IPS-15b (cell line): ENCODE measurements around the gene CHD1L.
"Not testable (repeated sequence)": the region's sequence is repeated elsewhere in the genome, so short reads cannot be mapped to it uniquely, and the experiment has no call there.

Source experiments
- H3K27me3 ChIP-seq: one replicate; pipeline ENCODE4 v1.6.1; 2013; ENCODE audit warnings: low read length; ENCODE audit not compliant: control insufficient read depth, insufficient read depth
- H3K36me3 ChIP-seq: one replicate; pipeline ENCODE4 v1.6.1; 2013; ENCODE audit warnings: low read length; ENCODE audit not compliant: control insufficient read depth, insufficient read depth
- H3K4me1 ChIP-seq: one replicate; pipeline ENCODE4 v1.6.1; 2013; ENCODE audit warnings: mild to moderate bottlenecking, low read length; ENCODE audit not compliant: control insufficient read depth, insufficient read depth
- H3K4me3 ChIP-seq: one replicate; pipeline ENCODE4 v1.5.1; 2013; ENCODE audit warnings: low read depth, low read length
- H3K9ac ChIP-seq: one replicate; pipeline ENCODE4 v1.6.1; 2013; ENCODE audit warnings: low read depth, mild to moderate bottlenecking, low read length
- H3K9me3 ChIP-seq: one replicate; pipeline ENCODE4 v1.6.1; 2013; ENCODE audit warnings: mild to moderate bottlenecking, low read length; ENCODE audit not compliant: control insufficient read depth, insufficient read depth

Gene CHD1L

DNA sequence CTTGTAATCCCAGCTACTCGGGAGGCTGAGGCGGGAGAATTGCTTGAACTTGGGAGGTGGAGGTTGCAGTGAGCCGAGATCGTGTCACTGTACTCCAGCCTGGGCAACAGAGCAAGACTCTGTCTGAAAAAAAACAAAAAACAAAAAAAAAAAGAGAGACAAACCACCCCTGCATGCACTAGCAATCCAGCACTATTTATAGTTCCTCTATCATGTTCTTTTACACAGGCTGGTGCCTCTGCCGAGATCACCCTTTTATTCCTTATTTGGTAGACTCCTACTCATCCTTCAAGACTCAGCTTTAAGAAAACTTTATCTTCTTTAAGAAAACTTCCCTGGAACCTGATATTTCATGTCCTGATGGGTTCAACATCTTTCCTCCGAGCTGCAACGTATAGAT is 28.2 kb upstream of the CHD1L start:
- Histone ChIP-seq H3K9ac (no peak overlapping the region), H3K4me3 (no peak overlapping the region), H3K9me3 (no peaks in the 10 kb centered on the region), H3K36me3 (no peaks in the 10 kb centered on the region), H3K27me3 (no peaks in the 10 kb centered on the region), H3K4me1 (no peaks in the 10 kb centered on the region)

DNA sequence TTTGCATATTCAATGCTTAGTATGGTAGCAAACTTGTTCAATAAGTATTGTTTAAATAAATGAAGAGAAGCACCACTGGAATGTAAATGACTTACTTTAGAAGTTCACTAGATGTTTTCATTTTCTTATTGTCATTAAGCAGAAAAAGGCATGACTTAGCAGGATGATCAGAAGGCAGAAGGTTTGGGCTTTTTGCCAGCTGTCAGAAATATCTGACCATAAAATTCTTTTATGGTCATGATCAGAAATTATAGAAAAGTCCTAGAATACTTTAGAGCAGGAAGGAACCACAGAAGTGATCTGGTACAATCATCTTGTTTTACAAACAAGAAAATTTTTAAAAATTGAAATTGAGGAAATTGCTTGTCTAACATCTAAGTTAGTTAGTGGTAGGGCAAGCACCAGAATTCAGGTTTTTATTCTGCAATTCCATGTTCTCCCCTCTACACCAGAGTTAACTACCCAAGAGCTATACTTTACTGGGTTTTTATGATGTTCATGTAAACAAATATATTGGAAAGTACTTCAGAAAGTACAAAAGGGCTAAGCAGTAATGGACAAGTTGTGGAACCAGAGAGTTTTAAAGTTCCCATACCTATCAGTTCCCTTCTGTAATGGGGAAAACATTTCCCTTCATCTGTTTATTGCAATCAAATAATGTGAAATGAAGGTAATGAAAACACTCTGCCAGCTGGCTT is 27.5 kb upstream of the CHD1L start:
- Histone ChIP-seq H3K36me3 (no peaks in the 10 kb centered on the region), H3K4me1 (no peaks in the 10 kb centered on the region), H3K4me3 (no peak overlapping the region), H3K27me3 (no peaks in the 10 kb centered on the region), H3K9me3 (no peaks in the 10 kb centered on the region), H3K9ac (no peak overlapping the region)

DNA sequence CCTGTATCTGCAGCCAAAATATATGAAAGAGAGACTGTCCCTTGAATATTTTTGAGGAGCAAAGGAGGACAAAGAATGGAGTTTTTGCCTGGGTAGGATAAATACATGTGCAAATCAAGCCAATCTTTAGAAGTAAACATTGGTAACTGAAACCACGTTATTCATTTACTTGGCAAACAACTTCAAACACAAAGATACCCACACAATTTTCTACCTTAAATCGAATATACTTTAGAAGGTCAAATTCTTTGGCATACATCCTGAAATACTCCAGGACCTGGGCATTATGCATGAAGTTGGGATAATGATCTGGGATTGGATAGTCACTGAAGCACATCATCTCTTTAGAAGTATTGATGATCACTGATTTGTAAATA is 27.0 kb upstream of the CHD1L start:
- Histone ChIP-seq H3K36me3 (no peaks in the 10 kb centered on the region), H3K4me3 (no peak overlapping the region), H3K9ac (no peak overlapping the region), H3K4me1 (no peaks in the 10 kb centered on the region), H3K27me3 (no peaks in the 10 kb centered on the region), H3K9me3 (no peaks in the 10 kb centered on the region)

DNA sequence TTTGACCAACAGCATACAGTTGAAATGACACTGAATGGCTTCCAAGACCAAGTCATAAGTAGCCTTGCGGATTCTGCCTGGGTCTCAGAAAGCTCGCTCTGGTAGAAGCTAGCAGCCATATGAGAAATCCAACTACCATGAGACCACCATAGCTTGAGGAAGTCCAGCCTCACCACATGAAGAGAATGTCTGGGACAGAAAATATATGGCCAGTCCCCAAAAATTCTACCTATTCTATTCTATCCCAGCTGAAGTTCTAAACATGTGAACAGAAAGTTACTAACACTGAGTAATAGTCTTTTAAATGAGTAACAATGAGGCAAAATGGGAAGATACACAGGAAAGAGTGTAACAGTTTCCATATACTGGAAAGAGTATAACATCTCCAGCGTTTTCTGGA is 26.4 kb upstream of the CHD1L start:
- Histone ChIP-seq H3K36me3 (no peaks in the 10 kb centered on the region), H3K27me3 (no peaks in the 10 kb centered on the region), H3K9me3 (no peaks in the 10 kb centered on the region), H3K9ac (no peak overlapping the region), H3K4me3 (no peak overlapping the region), H3K4me1 (no peaks in the 10 kb centered on the region)

DNA sequence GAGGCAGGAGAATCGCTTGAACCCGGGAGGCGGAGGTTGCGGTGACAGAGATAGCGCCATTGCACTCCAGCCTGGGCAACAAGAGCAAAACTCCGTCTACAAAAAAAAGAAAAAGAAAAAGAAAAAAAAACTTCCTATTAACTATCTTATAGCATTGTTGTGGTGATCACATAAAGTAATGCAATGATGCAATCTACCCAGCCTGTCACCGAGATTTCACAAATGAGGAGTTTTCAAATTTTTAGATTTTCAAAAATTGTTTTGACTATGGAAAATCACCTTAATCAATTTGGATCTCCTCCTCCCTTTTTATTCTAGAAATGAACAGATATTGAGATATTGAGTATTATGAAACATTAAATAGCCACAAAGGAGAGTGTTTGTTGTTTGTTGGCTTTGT is 25.3 kb upstream of the CHD1L start:
- H3K36me3 ChIP-seq = no peaks in the 10 kb centered on the region
- H3K9me3 ChIP-seq = no peaks in the 10 kb centered on the region
- H3K4me3 ChIP-seq = no peak overlapping the region
- no peaks in the 10 kb centered on the region for H3K27me3 ChIP-seq
- no peak overlapping the region for H3K9ac ChIP-seq
- H3K4me1 ChIP-seq = no peaks in the 10 kb centered on the region

DNA sequence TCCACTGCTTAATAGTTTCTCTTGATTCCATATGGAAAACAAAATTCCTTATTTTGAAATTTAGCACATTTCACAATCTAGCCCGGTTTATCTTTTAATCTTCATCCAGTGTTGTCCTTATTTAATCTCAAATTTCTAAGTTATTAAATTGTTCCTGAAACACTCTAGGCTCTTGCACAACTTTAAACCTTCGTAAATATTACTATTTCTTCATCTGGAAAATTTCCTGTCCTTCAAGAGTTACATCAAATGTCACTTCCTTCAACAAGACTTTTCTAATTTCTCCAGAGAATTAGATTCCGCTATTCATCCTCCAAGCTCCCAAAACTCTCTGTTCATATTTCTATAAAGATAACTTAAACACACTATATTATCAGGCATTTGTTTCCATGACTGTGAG is 23.9 kb upstream of the CHD1L start:
- Histone ChIP-seq H3K36me3 (no peaks in the 10 kb centered on the region), H3K4me3 (no peak overlapping the region), H3K9ac (no peak overlapping the region), H3K4me1 (no peaks in the 10 kb centered on the region), H3K27me3 (peaks cover 7% of the 10 kb centered on the region), H3K9me3 (no peaks in the 10 kb centered on the region)

DNA sequence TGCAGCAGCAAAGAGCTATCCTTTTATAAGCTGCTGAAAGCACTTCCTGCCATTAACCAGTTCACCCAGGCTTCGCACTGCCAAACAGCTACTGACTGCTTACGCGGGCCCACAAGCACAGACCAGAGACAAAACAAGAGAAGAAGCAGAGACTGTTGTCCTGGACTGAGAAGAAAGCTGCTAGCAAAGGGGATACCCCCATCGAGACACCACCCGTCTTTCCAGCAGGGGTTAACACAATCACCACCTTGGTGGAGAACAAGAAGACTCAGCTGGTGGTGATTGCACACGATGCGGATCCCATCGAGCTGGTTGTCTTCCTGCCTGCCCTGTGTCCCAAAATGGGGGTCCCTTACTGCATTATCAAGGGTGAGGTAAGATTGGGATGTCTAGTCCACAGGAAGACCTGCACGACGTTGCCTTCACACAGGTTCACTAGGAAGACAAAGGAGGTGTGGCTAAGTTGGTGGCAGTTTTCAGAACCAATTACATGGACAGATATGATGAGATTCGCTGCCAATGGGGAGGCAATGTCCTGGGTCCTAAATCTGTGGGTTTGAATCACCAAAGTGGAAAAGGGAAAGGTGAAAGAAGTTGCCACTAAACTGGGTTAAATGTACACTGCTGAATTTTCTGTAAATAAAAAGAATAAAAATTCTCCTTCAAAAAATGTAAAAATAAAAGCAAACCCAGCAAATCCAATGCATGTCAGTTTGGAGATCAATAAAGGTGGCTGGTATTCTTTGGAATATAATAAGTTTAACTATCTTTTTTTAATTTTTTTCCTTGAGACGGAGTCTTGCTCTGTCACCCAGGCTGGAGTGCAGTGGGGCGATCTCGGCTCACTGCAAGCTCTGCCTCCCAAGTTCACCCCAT is 18.5 kb upstream of the CHD1L start:
- no peaks in the 10 kb centered on the region for H3K36me3 ChIP-seq
- H3K4me3 ChIP-seq = peak overlapping the region; percentile 3
- H3K9ac ChIP-seq = no peak overlapping the region
- H3K9me3 ChIP-seq = no peaks in the 10 kb centered on the region
- H3K27me3 ChIP-seq = peaks cover 24% of the 10 kb centered on the region
- no peaks in the 10 kb centered on the region for H3K4me1 ChIP-seq

DNA sequence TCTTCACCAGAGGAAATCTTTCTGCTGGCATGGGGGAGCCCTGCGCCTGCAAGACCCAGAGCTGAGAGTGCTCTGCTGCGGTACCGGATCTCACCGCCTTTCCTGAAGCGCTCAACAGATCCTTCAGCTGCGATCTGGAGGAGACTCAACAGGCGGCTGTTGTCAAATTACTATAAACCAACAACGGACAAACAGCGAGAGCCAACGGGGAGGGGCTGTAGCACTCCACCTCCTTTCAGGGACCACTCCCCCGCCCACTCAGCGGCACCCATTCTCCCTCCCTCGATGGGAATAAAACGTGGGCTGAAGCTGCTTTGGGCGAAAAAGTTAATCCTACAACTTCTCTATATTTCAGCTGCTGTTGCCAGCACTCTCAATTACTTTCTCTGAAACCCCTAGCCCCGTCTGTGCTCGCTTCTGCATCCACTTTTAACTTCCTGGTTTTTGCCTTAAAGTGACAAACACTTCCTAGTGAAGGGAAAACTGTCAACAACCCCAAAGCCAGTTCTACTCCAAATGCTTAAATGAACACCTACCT is 17.2 kb upstream of the CHD1L start, which contains the start of gene FMO5:
FMO5 (minus strand) TSS at position 147 of the 538 bp plus-strand sequence. CDS start 310 bp downstream, outside the sequence.
- H3K4me3 ChIP-seq = peak within 1 kb of the TSS; percentile 58
- no peaks in the 10 kb centered on the region for H3K9me3 ChIP-seq

DNA sequence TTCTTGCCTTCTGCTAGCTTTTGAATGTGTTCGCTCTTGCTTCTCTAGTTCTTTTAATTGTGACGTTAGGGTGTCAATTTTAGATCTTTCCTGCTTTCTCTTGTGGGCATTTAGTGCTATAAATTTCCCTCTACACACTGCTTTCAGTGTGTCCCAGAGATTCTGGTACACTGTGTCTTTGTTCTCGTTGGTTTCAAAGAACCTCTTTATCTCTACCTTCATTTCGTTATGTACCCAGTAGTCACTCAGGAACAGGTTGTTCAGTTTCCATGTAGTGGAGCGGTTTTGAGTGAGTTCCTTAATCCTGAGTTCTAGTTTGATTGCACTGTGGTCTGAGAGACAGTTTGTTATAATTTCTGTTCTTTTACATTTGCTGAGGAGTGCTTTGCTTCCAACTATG is 11.5 kb upstream of the CHD1L start:
- H3K36me3 ChIP-seq, H3K4me1 ChIP-seq, H3K27me3 ChIP-seq, H3K9me3 ChIP-seq, H3K4me3 ChIP-seq, H3K9ac ChIP-seq: not testable (repeated sequence)

More for the DNA sequence above, 17.2 kb upstream of the CHD1L start, which contains the start of gene FMO5:
- Histone ChIP-seq H3K4me1 (no peaks in the 10 kb centered on the region), H3K27me3 (peaks cover 24% of the 10 kb centered on the region), H3K36me3 (no peaks in the 10 kb centered on the region), H3K9ac (no peak within 1 kb of the TSS)

DNA sequence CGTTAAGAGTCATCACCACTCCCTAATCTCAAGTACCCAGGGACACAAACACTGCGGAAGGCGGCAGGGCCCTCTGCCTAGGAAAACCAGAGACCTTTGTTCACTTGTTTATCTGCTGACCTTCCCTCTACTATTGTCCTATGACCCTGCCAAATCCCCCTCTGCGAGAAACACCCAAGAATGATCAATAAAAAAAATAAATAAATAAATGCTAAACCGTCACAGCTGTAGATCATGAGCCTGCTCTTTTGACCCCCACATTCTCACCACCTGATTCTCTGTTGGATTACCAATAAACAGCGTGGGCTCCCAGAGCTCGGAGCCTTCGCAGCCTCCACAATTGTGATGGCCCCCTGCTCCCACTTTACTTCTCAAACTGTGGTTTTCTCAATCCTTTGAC is 8.6 kb upstream of the CHD1L start:
- H3K4me3 ChIP-seq, H3K4me1 ChIP-seq, H3K27me3 ChIP-seq, H3K9ac ChIP-seq, H3K36me3 ChIP-seq, H3K9me3 ChIP-seq: not testable (repeated sequence)

DNA sequence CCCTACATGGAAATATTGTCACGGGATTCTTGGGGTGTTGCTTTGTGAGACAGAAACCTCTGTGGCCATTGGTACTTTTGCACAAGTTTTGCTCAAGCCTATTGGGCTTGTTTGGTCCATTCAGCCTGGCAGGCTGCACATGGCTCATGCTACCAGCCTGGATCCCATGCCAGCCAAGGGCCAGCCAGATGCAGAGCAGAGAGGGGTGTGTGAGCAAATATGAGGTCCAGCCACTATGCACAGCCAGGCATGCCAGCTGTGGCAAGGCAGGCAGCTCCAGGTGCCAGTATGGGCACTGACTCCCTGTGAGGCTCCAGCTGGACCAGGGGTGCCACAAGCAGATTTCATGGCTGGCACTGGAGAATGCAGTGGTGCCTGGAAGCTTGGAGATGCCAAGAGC is 6.7 kb upstream of the CHD1L start:
- H3K4me1 ChIP-seq = no peaks in the 10 kb centered on the region

DNA sequence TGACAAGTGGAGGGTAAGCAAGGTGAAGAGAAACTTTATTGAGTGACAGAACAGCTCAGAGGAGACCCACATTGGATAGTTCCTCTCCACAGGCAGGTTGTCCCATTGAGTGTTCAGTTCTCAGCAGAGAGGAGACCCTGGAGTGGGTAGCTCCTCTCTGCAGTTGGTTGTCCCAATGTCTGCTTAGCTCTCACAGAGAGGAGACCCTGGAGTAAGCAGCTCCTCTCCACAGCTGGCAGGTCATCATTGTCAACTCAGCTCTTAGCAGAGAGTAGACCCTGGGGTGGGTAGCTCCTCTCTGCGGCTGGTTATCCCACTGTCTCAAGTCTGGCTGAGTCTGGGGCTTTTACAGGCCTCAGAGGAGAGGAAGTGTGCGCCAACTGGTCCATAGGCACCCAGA is 6.0 kb upstream of the CHD1L start:
- no peak overlapping the region for H3K4me3 ChIP-seq
- peaks cover 4% of the 10 kb centered on the region for H3K9me3 ChIP-seq
- H3K36me3 ChIP-seq = no peaks in the 10 kb centered on the region
- H3K4me1 ChIP-seq = no peaks in the 10 kb centered on the region
- H3K9ac ChIP-seq = no peak overlapping the region
- H3K27me3 ChIP-seq = no peaks in the 10 kb centered on the region

More for the DNA sequence above, 6.7 kb upstream of the CHD1L start:
- Histone ChIP-seq H3K36me3 (no peaks in the 10 kb centered on the region), H3K9me3 (peaks cover 4% of the 10 kb centered on the region), H3K4me3 (no peak overlapping the region), H3K9ac (no peak overlapping the region), H3K27me3 (no peaks in the 10 kb centered on the region)
